Cerebellar cortex (tissue), 1 donor: ENCODE measurements around the gene DGKD.
A peak's percentile ranks its signal among the peaks of the same experiment; 100 is the strongest.

Experiments used
- DNase-seq: peaks from one replicate; pipeline ENCODE4 v3.0.0-alpha.2; 2015; ENCODE audit warnings: low spot score

Gene DGKD

DNA sequence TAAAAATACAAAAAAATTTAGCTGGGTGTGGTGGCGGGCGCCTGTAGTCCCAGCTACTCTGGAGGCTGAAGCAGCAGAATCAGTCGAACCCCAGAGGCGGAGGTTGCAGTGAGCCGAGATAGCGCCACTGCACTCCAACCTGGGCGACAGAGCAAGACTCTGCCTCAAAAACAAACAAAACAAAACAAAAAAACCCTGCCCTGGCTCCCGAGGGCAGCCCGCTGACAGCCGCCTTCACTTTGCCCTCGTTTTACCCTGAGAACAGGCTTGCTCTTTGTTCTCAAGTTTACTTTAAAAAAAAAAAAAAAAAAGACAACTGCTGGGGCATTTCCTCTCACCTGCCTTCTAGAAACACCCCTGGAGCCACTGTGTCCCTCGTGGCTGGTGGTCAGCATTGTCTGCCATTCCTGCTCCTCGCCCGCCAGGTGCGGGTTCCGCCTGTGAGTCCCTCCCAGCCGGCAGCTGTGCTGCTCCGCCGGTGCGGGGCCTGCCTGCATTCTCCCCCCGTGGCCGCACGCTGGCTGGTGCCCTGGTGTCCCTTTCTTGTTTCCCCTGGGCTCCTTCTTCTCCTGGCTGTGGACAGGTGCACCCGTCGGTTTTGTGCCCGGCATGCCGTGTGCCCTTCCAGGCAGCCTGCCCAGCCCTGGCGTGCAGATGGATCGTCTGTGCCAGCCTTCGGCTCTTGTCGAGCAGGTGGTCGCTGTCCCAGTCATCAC, 106.6 kb downstream of the DGKD start:
- peak; percentile 90 for DNase-seq

- DNase-seq = peak; percentile 24
Observed at GRCh38 chr2:233461481-233461891, 107.2 kb downstream of the DGKD start.

GRCh38 chr2:233462202-233462785, 108.0 kb downstream of the DGKD start:
- peak; percentile 75 for DNase-seq

DNA sequence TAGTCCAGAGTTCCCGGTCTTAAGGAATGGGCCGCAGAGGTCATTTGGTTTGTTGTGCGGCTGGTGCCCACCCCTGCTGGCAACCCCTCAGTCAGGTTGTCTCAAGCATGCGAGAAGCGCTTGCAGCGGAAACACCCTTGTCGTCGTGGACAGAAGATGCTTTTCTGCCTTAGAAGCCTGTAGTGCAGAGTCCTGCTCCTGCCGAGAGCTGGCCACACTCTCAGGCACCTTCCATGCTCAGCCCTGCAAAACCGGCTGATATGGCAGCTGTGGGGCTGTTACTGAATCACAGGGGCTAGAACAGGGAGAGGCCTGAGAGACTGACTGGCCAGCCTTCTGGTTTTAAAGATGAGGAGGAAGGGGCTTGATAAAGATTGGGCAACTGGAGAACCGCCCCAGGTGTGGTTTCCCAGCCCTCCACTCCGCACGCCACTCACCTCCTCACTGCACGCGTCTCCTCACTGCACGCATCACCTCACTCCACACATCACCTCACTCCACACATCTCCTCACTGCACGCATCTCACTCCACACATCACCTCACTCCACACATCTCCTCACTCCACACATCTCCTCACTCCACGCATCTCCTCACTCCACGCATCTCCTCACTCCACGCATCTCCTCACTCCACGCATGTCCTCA, 108.7 kb downstream of the DGKD start:
- peak; percentile 12 for DNase-seq

DNA sequence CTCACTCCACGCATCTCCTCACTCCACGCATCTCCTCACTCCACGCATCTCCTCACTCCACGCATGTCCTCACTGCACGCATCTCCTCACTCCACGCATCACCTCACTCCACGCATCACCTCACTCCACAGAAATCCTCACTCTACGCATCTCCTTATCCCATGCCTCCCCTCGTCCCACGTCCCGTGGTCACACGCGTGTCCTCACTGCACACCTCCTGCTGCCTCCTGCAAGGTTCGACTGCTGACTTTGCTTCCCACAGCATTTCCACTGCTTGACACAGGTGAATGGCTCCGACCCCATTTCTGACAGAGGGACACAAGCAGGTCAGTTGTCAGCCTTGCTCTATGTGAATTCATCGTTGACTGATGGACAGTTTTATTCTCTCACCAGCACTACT, 109.3 kb downstream of the DGKD start:
- DNase-seq = no peak

- no peak for DNase-seq
Observed at GRCh38 chr2:233464056-233464455, 109.8 kb downstream of the DGKD start.

DNA sequence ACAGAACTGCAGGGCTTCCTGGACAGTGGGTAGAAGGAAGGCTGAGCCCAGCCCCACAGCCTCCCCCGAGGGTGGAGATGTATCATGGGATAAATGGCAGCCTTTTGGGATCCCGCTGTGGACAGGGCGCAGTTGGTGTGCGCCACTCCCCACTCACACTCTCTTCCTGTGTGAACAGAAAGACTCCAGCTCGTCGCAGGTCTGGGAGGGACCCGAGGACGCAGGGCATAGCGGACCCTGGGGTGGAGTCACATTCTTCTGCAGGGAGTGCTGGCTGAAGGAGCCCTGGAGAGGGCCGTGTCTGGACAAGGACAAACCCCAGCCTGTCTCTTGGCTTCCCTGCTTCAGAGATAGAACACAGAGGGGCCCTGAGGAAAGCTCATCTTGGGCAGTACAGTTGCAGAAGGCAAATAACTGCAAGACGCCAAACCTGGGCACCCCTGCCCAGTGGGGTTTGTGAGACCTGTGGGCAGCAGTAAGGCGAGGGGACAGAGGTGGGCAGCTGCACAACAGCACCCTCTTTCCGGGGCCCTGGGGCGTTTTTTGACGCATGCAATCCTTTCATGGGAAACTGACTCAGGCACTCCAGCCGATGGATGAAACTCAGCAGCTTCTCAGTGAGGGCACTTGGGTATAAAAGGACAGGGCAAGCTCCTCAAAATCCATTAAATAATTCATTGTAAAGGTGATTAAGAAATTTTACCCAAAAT, 110.4 kb downstream of the DGKD start:
- no peak for DNase-seq

DNA sequence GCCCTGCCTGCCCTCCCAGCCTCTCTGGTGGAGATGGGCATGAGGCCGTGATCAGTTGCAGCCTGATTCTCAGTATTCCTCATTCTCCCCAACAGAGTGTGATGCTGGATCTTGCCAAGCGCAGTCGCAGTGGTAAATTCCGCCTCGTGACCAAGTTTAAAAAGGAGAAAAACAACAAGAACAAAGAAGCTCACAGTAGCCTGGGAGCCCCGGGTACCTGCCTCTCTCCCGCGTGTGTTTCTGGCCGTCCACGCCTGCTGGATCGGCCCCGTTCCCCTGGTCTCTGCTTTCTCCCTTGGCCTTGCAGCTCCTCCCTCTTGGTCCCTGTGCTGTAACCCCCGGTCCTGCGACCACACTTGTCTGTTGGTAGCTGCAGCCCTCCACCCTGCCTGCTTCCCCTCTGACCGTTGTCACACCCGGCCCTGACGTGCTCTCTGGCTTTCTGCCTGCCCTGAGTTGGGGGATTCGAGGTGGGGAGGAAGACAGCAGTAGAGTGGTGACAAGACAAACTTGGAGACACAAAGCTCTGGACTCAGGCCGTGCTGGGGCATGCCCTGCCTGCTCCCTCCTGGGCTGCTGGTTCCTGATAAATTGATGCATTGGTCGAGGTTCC, 112.8 kb downstream of the DGKD start:
- DNase-seq = no peak

- DNase-seq = no peak
Observed at GRCh38 chr2:233468047-233468740, 113.9 kb downstream of the DGKD start.

DNA sequence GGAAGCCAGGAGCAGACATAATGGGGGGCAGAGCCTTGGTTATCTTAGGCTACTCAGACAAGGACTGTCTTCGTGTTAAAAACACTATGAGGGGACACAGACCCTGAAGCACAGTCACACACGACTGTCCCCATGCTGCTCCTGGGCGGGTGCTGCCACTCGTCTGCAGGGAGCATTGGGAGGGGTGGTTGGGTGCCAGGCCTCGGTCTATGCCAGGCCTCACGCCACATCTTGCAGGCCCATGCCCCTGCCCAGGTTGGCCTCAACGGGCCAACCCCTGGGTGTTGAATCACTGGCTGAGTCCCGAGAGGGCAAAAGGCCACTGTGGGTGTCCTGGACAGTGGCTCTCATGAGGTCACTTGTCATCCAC, 114.4 kb downstream of the DGKD start:
- no peak for DNase-seq

- no peak for DNase-seq
Observed at GRCh38 chr2:233469261-233470010, 115.1 kb downstream of the DGKD start.

- peak; percentile 14 for DNase-seq
Observed at GRCh38 chr2:233470011-233470687, 115.9 kb downstream of the DGKD start.

- DNase-seq = no peak
Observed at GRCh38 chr2:233470839-233471238, 116.5 kb downstream of the DGKD start.

DNA sequence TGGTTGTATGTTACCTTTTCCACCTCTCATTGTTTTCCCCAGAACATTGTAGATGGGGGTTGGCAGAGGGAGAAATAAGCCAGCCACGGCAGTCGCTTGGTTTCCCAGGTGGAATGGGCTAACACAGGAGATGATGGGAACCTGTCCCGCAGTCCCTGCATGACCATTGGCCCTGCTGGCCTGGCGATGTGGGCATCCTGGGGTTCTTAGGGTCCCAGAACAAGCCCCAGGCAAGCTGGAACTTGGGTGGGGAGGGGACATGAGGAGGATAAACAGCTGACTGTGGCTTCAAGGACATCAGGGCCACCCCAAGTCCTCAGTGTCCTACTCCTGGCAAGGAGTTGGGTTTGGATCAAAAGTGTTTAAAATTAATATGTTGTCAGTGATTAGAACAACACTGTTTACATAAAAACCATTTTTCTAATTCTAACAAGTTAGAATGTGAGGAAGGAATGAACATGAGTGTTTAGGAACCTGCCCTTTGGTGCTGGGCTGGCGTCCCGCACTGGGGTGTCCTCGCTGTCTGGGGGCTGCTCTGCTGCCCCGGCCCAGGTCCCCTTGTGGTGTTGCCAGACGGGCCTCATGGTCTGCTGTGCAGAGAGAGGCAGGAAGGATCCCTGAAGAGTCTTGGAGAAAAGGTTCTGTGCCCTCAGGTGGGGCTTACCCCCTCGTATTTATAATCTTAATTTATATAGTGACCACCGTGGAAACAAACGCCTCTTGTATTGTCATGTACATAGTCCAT, 117.2 kb downstream of the DGKD start:
- DNase-seq = no peak

DNA sequence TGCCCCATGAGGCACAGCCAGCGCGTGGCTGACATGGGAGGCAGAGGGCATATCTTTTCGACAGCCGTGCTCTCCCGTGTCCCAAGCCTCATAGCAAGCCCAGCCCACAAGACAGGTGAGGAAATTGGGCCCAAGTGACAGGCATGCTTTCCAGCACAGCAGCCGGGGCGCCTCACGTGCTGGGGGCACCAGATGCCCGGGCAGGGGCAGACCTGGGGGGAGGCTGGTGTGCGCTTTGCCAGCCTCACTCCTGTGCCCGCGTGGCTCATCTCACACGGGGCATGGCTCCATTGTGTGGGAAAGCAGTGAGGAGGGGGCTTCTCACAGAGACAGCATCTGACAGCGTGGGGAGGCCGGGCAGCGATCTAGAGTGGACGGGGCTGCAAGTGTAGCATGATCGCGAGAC, 119.1 kb downstream of the DGKD start:
- no peak for DNase-seq

DNA sequence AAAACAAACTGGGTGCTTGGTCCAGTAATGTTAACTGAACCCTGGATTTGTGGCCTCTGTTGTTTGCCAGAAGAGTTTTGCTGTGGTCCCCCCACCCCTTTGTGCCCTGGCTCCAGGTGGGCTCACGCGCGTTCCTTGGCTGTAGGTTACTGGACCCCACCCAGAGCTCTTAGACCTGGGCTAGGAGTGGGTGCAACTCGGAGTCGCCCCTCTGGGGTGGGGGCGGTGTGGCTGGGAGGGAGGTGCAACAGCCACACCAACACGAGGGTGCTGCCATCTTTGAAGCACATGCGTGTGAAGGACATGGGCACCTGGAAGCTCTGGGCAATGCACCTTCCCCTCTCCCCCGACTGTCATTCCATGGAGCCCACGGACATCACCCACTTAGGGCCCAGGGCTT, 119.6 kb downstream of the DGKD start:
- DNase-seq = no peak

DNA sequence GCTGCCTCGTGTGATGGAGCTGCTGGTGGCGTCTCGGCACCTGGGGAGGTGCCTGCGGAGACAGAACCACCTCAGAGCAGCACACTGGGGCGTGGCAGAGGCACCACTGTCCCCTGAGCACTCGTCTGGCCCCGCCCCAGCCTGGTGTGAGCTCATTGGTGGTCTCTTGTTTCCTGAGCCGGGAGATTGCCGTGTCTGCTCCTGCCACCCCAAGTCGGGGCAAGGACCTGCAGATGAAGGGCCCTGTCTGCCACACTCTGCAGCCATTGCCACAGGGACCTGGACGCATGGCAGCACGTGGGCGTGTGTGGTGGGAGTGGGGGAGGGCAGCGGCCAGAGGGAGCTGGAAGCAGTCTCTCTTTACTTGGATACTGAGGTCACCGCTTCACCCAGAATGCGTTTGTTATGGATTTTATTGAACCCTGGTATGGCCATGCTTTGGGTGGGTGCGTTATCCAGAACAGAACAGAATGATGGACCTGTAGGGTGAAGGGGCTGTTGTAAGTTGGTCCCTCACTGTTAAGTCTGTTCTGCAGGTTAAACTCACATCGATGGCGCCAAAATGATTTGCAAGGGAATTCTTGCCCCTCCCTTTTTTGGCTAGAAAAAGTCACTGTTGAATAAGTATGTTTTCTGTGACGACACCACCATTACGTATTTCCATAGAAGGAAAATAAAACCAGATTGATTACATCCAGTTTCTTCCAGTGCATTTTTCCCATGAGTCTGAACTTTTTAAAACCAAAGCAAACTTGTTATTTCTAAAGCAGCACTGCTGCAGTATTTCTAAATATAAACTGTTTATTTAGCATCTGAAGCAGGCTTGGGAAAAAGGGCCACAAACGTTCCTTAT, 120.2 kb downstream of the DGKD start:
- no peak for DNase-seq

DNA sequence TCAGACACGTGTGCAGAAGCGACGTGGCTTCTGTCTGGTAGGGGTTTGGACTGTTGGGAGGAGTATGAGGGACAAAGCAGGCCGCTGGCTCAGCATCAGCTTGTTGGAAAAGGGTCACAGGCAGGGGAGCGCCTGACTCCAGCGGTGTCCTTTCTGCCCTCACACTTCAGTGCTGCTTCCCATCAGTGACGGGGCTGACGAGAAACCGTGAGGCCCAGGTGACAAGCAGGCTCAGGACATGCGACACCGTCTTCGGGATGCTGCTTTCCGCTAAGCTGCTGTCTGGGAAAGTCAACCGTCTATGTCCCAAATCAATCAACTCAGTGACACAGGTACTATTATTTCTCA, 121.7 kb downstream of the DGKD start:
- DNase-seq = no peak
